HEK293 (cell line): ENCODE results near the gene PSPH.

ENCODE experiments used
- CTCF ChIA-PET: fragments of 350-600 bp; formaldehyde crosslinking; extraction: SDS; loops from one replicate; lab custom pipeline; 2021; ENCODE audit warnings: antibody characterized with exemption; lab: Yijun Ruan, JAX
- POLR2A ChIA-PET: fragments of 300-600 bp; formaldehyde crosslinking; extraction: SDS; loops from one replicate; lab custom pipeline; 2020; ENCODE audit warnings: antibody characterized with exemption, inconsistent platforms; lab: Yijun Ruan, JAX
- H3K27ac ChIP-seq: fragments of 200-500 bp; sonication (Bioruptor generic); 2 replicates; pipeline ENCODE4 v1.5.1; 2014; ENCODE audit warnings: low read depth, low read length, control low read depth, inconsistent platforms; ENCODE audit errors: extremely low read depth
- H3K36me3 ChIP-seq, 2 experiments: fragments of 200-500 bp in 1 of 2; sonication (Bioruptor generic) in 1 of 2; 1 replicate in 1 of 2; 2 replicates in 1 of 2; pipeline ENCODE4 v1.5.1; 2014 to 2017; ENCODE audit warnings: inconsistent platforms in 2 of 2, low read length in 2 of 2; ENCODE audit not compliant: control insufficient read depth in 2 of 2, insufficient read depth in 1 of 2
- H3K4me1 ChIP-seq: fragments of 200-500 bp; sonication (Bioruptor generic); 2 replicates; pipeline ENCODE4 v1.5.1; 2014; ENCODE audit warnings: mild to moderate bottlenecking, low read length, inconsistent platforms; ENCODE audit not compliant: control insufficient read depth, insufficient read depth
- H3K4me3 ChIP-seq: 2 replicates; pipeline ENCODE4 v1.5.1; 2011; ENCODE audit warnings: low read depth, mild to moderate bottlenecking, control low read depth, low read length, moderate library complexity
- H3K9me3 ChIP-seq: fragments of 200-500 bp; sonication (Bioruptor generic); 2 replicates; pipeline ENCODE4 v1.5.1; 2014; ENCODE audit warnings: low read depth, low read length, inconsistent platforms; ENCODE audit not compliant: control insufficient read depth, insufficient read depth
- BCL11A ChIP-seq: fragments of 450-650 bp; formaldehyde crosslinking; IDR thresholded peaks from 2 replicates; pipeline ENCODE4 v1.5.1; 2016; ENCODE audit warnings: low read depth, missing biosample characterization, missing genetic modification characterization
- FEZF1 ChIP-seq: fragments of 450-650 bp; formaldehyde crosslinking; IDR thresholded peaks from 2 replicates; pipeline ENCODE4 v1.5.1; 2016; ENCODE audit warnings: missing biosample characterization, missing genetic modification characterization
- GLIS1 ChIP-seq: fragments of 450-650 bp; formaldehyde crosslinking; IDR thresholded peaks from 2 replicates; pipeline ENCODE4 v1.5.1; 2016; ENCODE audit warnings: missing biosample characterization, missing genetic modification characterization
- KLF1 ChIP-seq: fragments of 450-650 bp; formaldehyde crosslinking; IDR thresholded peaks from 2 replicates; pipeline ENCODE4 v1.5.1; 2016; ENCODE audit warnings: missing biosample characterization, missing genetic modification characterization
- KLF16 ChIP-seq: fragments of 450-650 bp; formaldehyde crosslinking; IDR thresholded peaks from 2 replicates; pipeline ENCODE4 v1.5.1; 2017; ENCODE audit warnings: missing biosample characterization, missing genetic modification characterization
- KLF8 ChIP-seq: fragments of 450-650 bp; formaldehyde crosslinking; IDR thresholded peaks from 2 replicates; pipeline ENCODE4 v1.5.1; 2016; ENCODE audit warnings: missing biosample characterization, missing genetic modification characterization
- PRDM6 ChIP-seq: fragments of 450-650 bp; formaldehyde crosslinking; IDR thresholded peaks from 2 replicates; pipeline ENCODE4 v1.5.1; 2017; ENCODE audit warnings: missing biosample characterization, missing genetic modification characterization
- REST ChIP-seq: fragments of 450-650 bp; formaldehyde crosslinking; IDR thresholded peaks from 2 replicates; pipeline ENCODE4 v1.5.1; 2016; ENCODE audit warnings: missing biosample characterization, missing genetic modification characterization
- ZFP3 ChIP-seq: fragments of 450-650 bp; formaldehyde crosslinking; IDR thresholded peaks from 2 replicates; pipeline ENCODE4 v1.5.1; 2016; ENCODE audit warnings: low read depth, missing biosample characterization, missing genetic modification characterization
- ZNF16 ChIP-seq: fragments of 450-650 bp; formaldehyde crosslinking; IDR thresholded peaks from 2 replicates; pipeline ENCODE4 v1.5.1; 2016; ENCODE audit warnings: low read depth, missing biosample characterization, missing genetic modification characterization
- ZNF366 ChIP-seq: fragments of 450-650 bp; formaldehyde crosslinking; conservative IDR thresholded peaks from 2 replicates; pipeline ENCODE4 v1.5.1; 2016; ENCODE audit warnings: missing biosample characterization, missing genetic modification characterization
- ZNF404 ChIP-seq: fragments of 450-650 bp; formaldehyde crosslinking; IDR thresholded peaks from 2 replicates; pipeline ENCODE4 v1.5.1; 2017; ENCODE audit warnings: missing biosample characterization, missing genetic modification characterization
- ZNF488 ChIP-seq: fragments of 450-650 bp; formaldehyde crosslinking; IDR thresholded peaks from 2 replicates; pipeline ENCODE4 v1.5.1; 2016; ENCODE audit warnings: missing biosample characterization, missing genetic modification characterization
- ZNF521 ChIP-seq: fragments of 450-650 bp; formaldehyde crosslinking; IDR thresholded peaks from 2 replicates; pipeline ENCODE4 v1.5.1; 2017; ENCODE audit warnings: missing biosample characterization, mild to moderate bottlenecking, missing genetic modification characterization
- ZNF529 ChIP-seq: fragments of 450-650 bp; formaldehyde crosslinking; IDR thresholded peaks from 2 replicates; pipeline ENCODE4 v1.5.1; 2017; ENCODE audit warnings: missing genetic modification characterization, missing biosample characterization; ENCODE audit not compliant: insufficient replicate concordance
- ZNF585B ChIP-seq: fragments of 450-650 bp; formaldehyde crosslinking; IDR thresholded peaks from 2 replicates; pipeline ENCODE4 v1.5.1; 2016; ENCODE audit warnings: missing biosample characterization, missing genetic modification characterization
- ZNF629 ChIP-seq: fragments of 450-650 bp; formaldehyde crosslinking; IDR thresholded peaks from 2 replicates; pipeline ENCODE4 v1.5.1; 2017; ENCODE audit warnings: missing biosample characterization, missing genetic modification characterization
- ZNF704 ChIP-seq: fragments of 450-650 bp; formaldehyde crosslinking; IDR thresholded peaks from 2 replicates; pipeline ENCODE4 v1.5.1; 2016; ENCODE audit warnings: missing biosample characterization, missing genetic modification characterization
- ZNF777 ChIP-seq: fragments of 450-650 bp; formaldehyde crosslinking; IDR thresholded peaks from 2 replicates; pipeline ENCODE4 v1.5.1; 2017; ENCODE audit warnings: missing biosample characterization, missing genetic modification characterization, borderline replicate concordance
- ZNF843 ChIP-seq: fragments of 450-650 bp; formaldehyde crosslinking; IDR thresholded peaks from 2 replicates; pipeline ENCODE4 v1.5.1; 2016; ENCODE audit warnings: missing biosample characterization, missing genetic modification characterization
- ZXDB ChIP-seq: fragments of 450-650 bp; formaldehyde crosslinking; IDR thresholded peaks from 2 replicates; pipeline ENCODE4 v1.5.1; 2016; ENCODE audit warnings: missing biosample characterization, missing genetic modification characterization
- TF ChIP-seq, protein P1 (sequence below): fragments of 450-650 bp; formaldehyde crosslinking; IDR thresholded peaks from 2 replicates; pipeline ENCODE4 v1.5.1; 2017; ENCODE audit warnings: missing biosample characterization, missing genetic modification characterization
- TF ChIP-seq, protein P2 (sequence below): fragments of 450-650 bp; formaldehyde crosslinking; IDR thresholded peaks from 2 replicates; pipeline ENCODE4 v1.5.1; 2016; ENCODE audit warnings: missing biosample characterization, missing genetic modification characterization, borderline replicate concordance
- TF ChIP-seq, protein P3 (sequence below): fragments of 450-650 bp; formaldehyde crosslinking; IDR thresholded peaks from 2 replicates; pipeline ENCODE4 v1.5.1; 2016; ENCODE audit warnings: missing biosample characterization, missing genetic modification characterization

PSPH gene

DNA sequence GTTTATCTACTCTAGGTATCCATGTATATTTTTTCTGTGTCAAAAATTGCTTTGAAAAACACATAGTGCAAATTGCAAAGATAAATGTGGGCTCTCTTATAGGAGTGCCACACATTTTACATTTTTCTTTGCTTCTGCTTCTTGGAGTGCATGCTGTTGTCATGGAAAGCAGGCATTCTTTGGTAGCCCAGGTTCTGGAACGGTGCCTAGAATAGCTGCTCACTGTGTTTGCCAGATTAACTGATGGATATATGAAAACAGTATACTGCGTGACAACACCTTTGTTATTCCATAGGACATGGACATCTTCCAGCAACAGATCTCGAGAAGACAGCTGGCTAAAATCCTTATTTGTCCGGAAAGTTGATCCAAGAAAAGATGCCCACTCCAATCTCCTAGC, 73.4 kb downstream of the PSPH start (continued):
- no peak for TF ChIP-seq ZNF585B
- TF ChIP-seq KLF1 (tag by site-specific recombination) = no peak

DNA sequence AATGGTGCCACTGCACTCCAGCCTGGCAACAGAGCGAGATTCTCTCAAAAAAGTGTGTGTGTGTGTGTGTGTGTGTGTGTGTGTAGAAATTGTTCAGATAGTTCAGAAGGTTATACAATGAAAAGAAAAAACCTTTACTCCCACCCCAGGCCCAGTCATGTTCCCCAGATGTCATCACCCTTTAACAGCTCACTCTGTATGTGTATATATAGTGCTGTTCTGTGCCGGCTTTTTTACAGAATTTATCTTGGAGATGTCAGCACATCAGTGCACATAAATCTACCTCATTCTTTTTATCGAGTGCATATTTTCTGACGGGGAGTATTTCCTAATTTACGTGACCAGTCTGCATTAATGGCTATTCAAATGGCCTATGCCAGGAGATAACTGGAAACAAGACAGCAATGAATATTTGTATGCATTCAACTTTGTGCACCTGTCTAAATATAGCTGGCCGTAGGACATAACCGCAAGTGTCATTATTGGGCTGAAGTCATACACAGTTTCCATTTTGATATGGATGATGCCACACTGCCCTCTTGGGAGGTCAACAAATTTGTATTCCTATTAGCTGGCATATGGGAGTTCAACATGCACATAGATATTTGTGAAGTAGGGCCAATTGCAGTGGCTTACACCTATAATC, 75.1 kb downstream of the PSPH start:
- ChIA-PET CTCF (interaction anchor here (0.6 to 1.0 kb wide), 2 partner anchors 89 to 335 kb away, joined by 3 to 4 read pairs; no protein-coding TSS in a partner anchor), POLR2A (interaction anchor here (0.6 kb wide), 1 partner anchor 88 kb away, joined by 5 read pairs; no protein-coding TSS in a partner anchor)
- Histone ChIP-seq H3K4me3 (no peak overlapping the region), H3K27ac (peak overlapping the region; percentile 16; the same call in 1 of the 2 replicates), H3K36me3 (peaks cover 21 to 34% of the 10 kb centered on the region in 2 experiments), H3K9me3 (no peaks in the 10 kb centered on the region), H3K4me1 (peaks cover 19% of the 10 kb centered on the region)
- TF ChIP-seq ZNF16 (tag by site-specific recombination) (no peak), BCL11A (tag by site-specific recombination) (no peak), ZNF843 (tag by site-specific recombination) (peak; percentile 97), ZFP3 (no peak), KLF8 (tag by site-specific recombination) (no peak), ZNF777 (tag by site-specific recombination) (no peak), ZNF704 (tag by site-specific recombination) (no peak), REST (no peak), ZNF521 (no peak), ZNF404 (tag by site-specific recombination) (no peak), ZXDB (tag by site-specific recombination) (peak; percentile 96), ZNF629 (tag by site-specific recombination) (peak; percentile 38), ZNF529 (tag by site-specific recombination) (no peak), GLIS1 (tag by site-specific recombination) (peak; percentile 52; the same call in 1 of the 2 replicates), ZNF488 (no peak), KLF16 (tag by site-specific recombination) (0 out of 2 replicates have a peak, but pooled peaks have one; percentile 39), ZNF366 (tag by site-specific recombination) (peak; percentile 41; the same call in 1 of the 2 replicates), PRDM6 (tag by site-specific recombination) (peak; percentile 78), FEZF1 (tag by site-specific recombination) (peak; percentile 89)
- TF ChIP-seq, protein P1, sequence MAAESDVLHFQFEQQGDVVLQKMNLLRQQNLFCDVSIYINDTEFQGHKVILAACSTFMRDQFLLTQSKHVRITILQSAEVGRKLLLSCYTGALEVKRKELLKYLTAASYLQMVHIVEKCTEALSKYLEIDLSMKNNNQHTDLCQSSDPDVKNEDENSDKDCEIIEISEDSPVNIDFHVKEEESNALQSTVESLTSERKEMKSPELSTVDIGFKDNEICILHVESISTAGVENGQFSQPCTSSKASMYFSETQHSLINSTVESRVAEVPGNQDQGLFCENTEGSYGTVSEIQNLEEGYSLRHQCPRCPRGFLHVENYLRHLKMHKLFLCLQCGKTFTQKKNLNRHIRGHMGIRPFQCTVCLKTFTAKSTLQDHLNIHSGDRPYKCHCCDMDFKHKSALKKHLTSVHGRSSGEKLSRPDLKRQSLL (tag by site-specific recombination) = no peak
- TF ChIP-seq, protein P2, sequence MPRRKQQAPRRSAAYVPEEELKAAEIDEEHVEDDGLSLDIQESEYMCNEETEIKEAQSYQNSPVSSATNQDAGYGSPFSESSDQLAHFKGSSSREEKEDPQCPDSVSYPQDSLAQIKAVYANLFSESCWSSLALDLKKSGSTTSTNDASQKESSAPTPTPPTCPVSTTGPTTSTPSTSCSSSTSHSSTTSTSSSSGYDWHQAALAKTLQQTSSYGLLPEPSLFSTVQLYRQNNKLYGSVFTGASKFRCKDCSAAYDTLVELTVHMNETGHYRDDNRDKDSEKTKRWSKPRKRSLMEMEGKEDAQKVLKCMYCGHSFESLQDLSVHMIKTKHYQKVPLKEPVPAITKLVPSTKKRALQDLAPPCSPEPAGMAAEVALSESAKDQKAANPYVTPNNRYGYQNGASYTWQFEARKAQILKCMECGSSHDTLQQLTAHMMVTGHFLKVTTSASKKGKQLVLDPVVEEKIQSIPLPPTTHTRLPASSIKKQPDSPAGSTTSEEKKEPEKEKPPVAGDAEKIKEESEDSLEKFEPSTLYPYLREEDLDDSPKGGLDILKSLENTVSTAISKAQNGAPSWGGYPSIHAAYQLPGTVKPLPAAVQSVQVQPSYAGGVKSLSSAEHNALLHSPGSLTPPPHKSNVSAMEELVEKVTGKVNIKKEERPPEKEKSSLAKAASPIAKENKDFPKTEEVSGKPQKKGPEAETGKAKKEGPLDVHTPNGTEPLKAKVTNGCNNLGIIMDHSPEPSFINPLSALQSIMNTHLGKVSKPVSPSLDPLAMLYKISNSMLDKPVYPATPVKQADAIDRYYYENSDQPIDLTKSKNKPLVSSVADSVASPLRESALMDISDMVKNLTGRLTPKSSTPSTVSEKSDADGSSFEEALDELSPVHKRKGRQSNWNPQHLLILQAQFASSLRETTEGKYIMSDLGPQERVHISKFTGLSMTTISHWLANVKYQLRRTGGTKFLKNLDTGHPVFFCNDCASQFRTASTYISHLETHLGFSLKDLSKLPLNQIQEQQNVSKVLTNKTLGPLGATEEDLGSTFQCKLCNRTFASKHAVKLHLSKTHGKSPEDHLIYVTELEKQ (tag by site-specific recombination) = no peak; the same call in 1 of the 2 replicates
- TF ChIP-seq, protein P3, sequence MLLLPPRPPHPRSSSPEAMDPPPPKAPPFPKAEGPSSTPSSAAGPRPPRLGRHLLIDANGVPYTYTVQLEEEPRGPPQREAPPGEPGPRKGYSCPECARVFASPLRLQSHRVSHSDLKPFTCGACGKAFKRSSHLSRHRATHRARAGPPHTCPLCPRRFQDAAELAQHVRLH = no peak
